Neural cell (in vitro differentiated cells): ENCODE measurements around the gene DIMT1. TPM values are rescaled to one million over a fixed set of nuclear protein-coding genes. Genes with fewer than 3 reads are reported as not detected.

Experiments used
- H2AFZ ChIP-seq: fragments of 200-600, 300-800 bp; sonication (generic), shearing (Covaris generic); 2 replicates; pipeline ENCODE4 v1.6.0; 2014; ENCODE audit warnings: low read depth, mild to moderate bottlenecking, antibody characterized with exemption, low read length, moderate library complexity
- H3F3A ChIP-seq: fragments of 200-600 bp; shearing (Covaris generic); 2 replicates; pipeline ENCODE4 v1.6.1; 2016; ENCODE audit warnings: mild to moderate bottlenecking, moderate library complexity, mixed read lengths, antibody characterized with exemption, low read length; ENCODE audit not compliant: insufficient read depth, poor library complexity, severe bottlenecking
- H3K27ac ChIP-seq: fragments of 200-600, 300-800 bp; sonication (generic), shearing (Covaris generic); 2 replicates; pipeline ENCODE4 v1.5.1; 2014; ENCODE audit warnings: mild to moderate bottlenecking, low read length, moderate library complexity
- H3K27me3 ChIP-seq: fragments of 300-800, 200-600 bp; sonication (generic), shearing (Covaris generic); 2 replicates; pipeline ENCODE4 v1.6.0; 2014; ENCODE audit warnings: mild to moderate bottlenecking, low read depth, low read length, moderate library complexity; ENCODE audit not compliant: insufficient read depth
- H3K36me3 ChIP-seq: fragments of 300-800, 200-600 bp; sonication (generic), shearing (Covaris generic); 2 replicates; pipeline ENCODE4 v1.5.1; 2014; ENCODE audit warnings: mild to moderate bottlenecking, antibody characterized with exemption, low read length, moderate library complexity; ENCODE audit not compliant: insufficient read depth
- H3K4me2 ChIP-seq: fragments of 300-800, 200-600 bp; sonication (generic), shearing (Covaris generic); 2 replicates; pipeline ENCODE4 v1.6.0; 2014; ENCODE audit warnings: mild to moderate bottlenecking, low read length
- H3K4me3 ChIP-seq: fragments of 300-800, 200-600 bp; sonication (generic), shearing (Covaris generic); 2 replicates; pipeline ENCODE4 v1.5.1; 2014; ENCODE audit warnings: mild to moderate bottlenecking, low read length, moderate library complexity
- H3K79me2 ChIP-seq: fragments of 200-600 bp; shearing (Covaris generic); replicated peaks from 2 replicates; pipeline ENCODE4 v1.6.0; 2014; ENCODE audit warnings: mild to moderate bottlenecking, low read length, moderate library complexity; ENCODE audit not compliant: insufficient read depth
- H3K9ac ChIP-seq: fragments of 300-800, 200-600 bp; sonication (generic), shearing (Covaris generic); 2 replicates; pipeline ENCODE4 v1.6.1; 2016; ENCODE audit warnings: mild to moderate bottlenecking, low read length, mixed read lengths
- H3K9me2 ChIP-seq: fragments of 200-600 bp; shearing (Covaris generic); 2 replicates; pipeline ENCODE4 v1.6.1; 2016; ENCODE audit warnings: mild to moderate bottlenecking, low read length, mixed read lengths; ENCODE audit not compliant: insufficient read depth
- H3K9me3 ChIP-seq: fragments of 200-600, 300-800 bp; sonication (generic), shearing (Covaris generic); 2 replicates; pipeline ENCODE4 v1.6.1; 2016; ENCODE audit warnings: mild to moderate bottlenecking, mixed run types, low read length, moderate library complexity, mixed read lengths
- H4K20me1 ChIP-seq: fragments of 200-600 bp; shearing (Covaris generic); 2 replicates; pipeline ENCODE4 v1.6.1; 2016; ENCODE audit warnings: mild to moderate bottlenecking, mixed run types; ENCODE audit not compliant: insufficient read depth
- CTCF ChIP-seq: fragments of 450-650 bp; IDR thresholded peaks from 2 replicates; pipeline ENCODE4 v1.5.1; 2014; ENCODE audit warnings: antibody characterized with exemption, mild to moderate bottlenecking, moderate library complexity; ENCODE audit not compliant: poor library complexity, severe bottlenecking
- EP300 ChIP-seq: fragments of 450-650 bp; conservative IDR thresholded peaks from 2 replicates; pipeline ENCODE4 v1.6.1; 2014; ENCODE audit warnings: antibody characterized with exemption, mild to moderate bottlenecking, moderate library complexity; ENCODE audit not compliant: poor library complexity, severe bottlenecking
- EZH2 ChIP-seq: fragments of 200-600, 300-800 bp; shearing (Covaris generic), sonication (generic); IDR thresholded peaks from 2 replicates; pipeline ENCODE4 v1.6.1; 2014; ENCODE audit warnings: antibody characterized with exemption, low read length, borderline replicate concordance, mild to moderate bottlenecking; ENCODE audit not compliant: insufficient read depth, poor library complexity, severe bottlenecking
- MXI1 ChIP-seq: fragments of 450-650 bp; conservative IDR thresholded peaks from 2 replicates; pipeline ENCODE4 v1.6.1; 2014; ENCODE audit warnings: antibody characterized with exemption, mild to moderate bottlenecking; ENCODE audit not compliant: poor library complexity, severe bottlenecking
- POLR2AphosphoS5 ChIP-seq: IDR thresholded peaks from 2 replicates; pipeline ENCODE4 v1.6.1; 2012
- RAD21 ChIP-seq: fragments of 450-650 bp; conservative IDR thresholded peaks from 2 replicates; pipeline ENCODE4 v1.6.1; 2014; ENCODE audit warnings: antibody characterized with exemption, mild to moderate bottlenecking, moderate library complexity
- REST ChIP-seq: IDR thresholded peaks from 2 replicates; pipeline ENCODE4 v1.6.1; 2012; ENCODE audit warnings: borderline replicate concordance
- SMC3 ChIP-seq: fragments of 450-650 bp; conservative IDR thresholded peaks from 2 replicates; pipeline ENCODE4 v1.6.1; 2014; ENCODE audit warnings: antibody characterized with exemption, mild to moderate bottlenecking, moderate library complexity; ENCODE audit not compliant: poor library complexity
- TAF1 ChIP-seq: IDR thresholded peaks from 2 replicates; pipeline ENCODE4 v1.6.1; 2012; ENCODE audit warnings: low read depth
- polyA plus RNA-seq: library from polyadenylated mRNA; depleted of rRNA; stranded (reverse); fragments of >200 nt; gene quantifications from 2 replicates; pipeline ENCODE4 v1.2.3, GENCODE V29; 2014

The DIMT1 gene
- polyA plus RNA-seq, 1 donor from 2014 or later, result 15.2 TPM

GRCh38 chr5:62362701-62363100 lies 41.0 kb downstream of the DIMT1 start:
- H4K20me1 ChIP-seq, result no peaks in the 10 kb centered on the region
- H3K9me3 ChIP-seq, result no peaks in the 10 kb centered on the region
- no peak overlapping the region for H3K27ac ChIP-seq
- TF ChIP-seq CTCF, result no peak
- no peak for TF ChIP-seq EP300
- no peak for TF ChIP-seq MXI1
- no peak for TF ChIP-seq TAF1
- no peak for TF ChIP-seq EZH2
- no peak for TF ChIP-seq RAD21
- no peak for TF ChIP-seq REST
- TF ChIP-seq SMC3, result no peak
- TF ChIP-seq POLR2AphosphoS5, result no peak
- H3K4me3 ChIP-seq, result no peak overlapping the region
- no peak overlapping the region for H3K9ac ChIP-seq
- no peaks in the 10 kb centered on the region for H3K27me3 ChIP-seq
- H3K4me2 ChIP-seq, result no peak overlapping the region
- peaks cover 19% of the 10 kb centered on the region for H3K36me3 ChIP-seq
- H3K79me2 ChIP-seq, result no peaks in the 10 kb centered on the region
- no peaks in the 10 kb centered on the region for H3F3A ChIP-seq
- no peak overlapping the region for H2AFZ ChIP-seq
- H3K9me2 ChIP-seq, result no peaks in the 10 kb centered on the region

GRCh38 chr5:62354028-62354874 lies 49.5 kb downstream of the DIMT1 start:
- no peaks in the 10 kb centered on the region for H4K20me1 ChIP-seq
- no peak overlapping the region for H3K27ac ChIP-seq
- H2AFZ ChIP-seq, result no peak overlapping the region
- peak; percentile 77 for TF ChIP-seq CTCF
- peak; percentile 89 for TF ChIP-seq SMC3
- peak; percentile 72 for TF ChIP-seq RAD21
- TF ChIP-seq REST, result no peak
- H3F3A ChIP-seq, result no peaks in the 10 kb centered on the region
- no peak overlapping the region for H3K9ac ChIP-seq
- H3K4me2 ChIP-seq, result no peak overlapping the region
- no peaks in the 10 kb centered on the region for H3K79me2 ChIP-seq
- no peak overlapping the region for H3K4me3 ChIP-seq
- no peaks in the 10 kb centered on the region for H3K9me2 ChIP-seq
- H3K9me3 ChIP-seq, result no peaks in the 10 kb centered on the region
- H3K36me3 ChIP-seq, result peaks cover 6% of the 10 kb centered on the region
- no peaks in the 10 kb centered on the region for H3K27me3 ChIP-seq
